ENCODE measurements around the gene RNF111.

RNF111 gene

DNA sequence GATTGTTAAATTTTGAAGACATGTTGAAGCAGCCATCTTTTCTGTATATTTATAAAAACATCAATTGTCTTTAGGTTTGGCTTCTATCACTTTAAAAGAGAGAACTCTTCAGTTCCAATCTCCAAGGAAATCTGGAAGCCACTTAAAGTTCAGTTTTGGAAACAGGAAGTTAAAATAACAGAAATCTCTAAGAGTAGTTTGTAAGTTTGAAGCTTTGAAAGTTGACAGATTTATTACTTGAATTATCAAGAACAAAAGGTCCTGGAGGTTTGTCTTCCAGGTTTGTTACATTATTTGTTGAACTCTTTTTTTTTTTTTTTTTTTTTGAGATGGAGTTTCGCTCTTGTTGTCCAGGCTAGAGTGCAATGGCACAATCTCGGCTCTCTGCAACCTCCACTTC, 30.0 kb downstream of the RNF111 start:
- no peak for TF ChIP-seq SPI1 (IDR thresholded peaks at IDR 0.05; ENCODE audit: low read depth, low read length)
- no peak for TF ChIP-seq POLR2AphosphoS5 (IDR thresholded peaks at IDR 0.05; ENCODE audit: low read depth, low read length)
- no peak for TF ChIP-seq TAF1 (IDR thresholded peaks at IDR 0.05; ENCODE audit: low read depth, low read length)
- TF ChIP-seq POLR2A (IDR thresholded peaks at IDR 0.05; ENCODE audit: low read depth, low read length), result no peak
- no peak for TF ChIP-seq POU2F2 (IDR thresholded peaks at IDR 0.05; ENCODE audit: low read depth, low read length)
- TF ChIP-seq PAX5 (IDR thresholded peaks at IDR 0.05; ENCODE audit: insufficient read depth, low read length, severe bottlenecking), result no peak
- FAIRE-seq (no peak), DNase-seq (ENCODE audit: insufficient read length, low spot score) (no peak)

DNA sequence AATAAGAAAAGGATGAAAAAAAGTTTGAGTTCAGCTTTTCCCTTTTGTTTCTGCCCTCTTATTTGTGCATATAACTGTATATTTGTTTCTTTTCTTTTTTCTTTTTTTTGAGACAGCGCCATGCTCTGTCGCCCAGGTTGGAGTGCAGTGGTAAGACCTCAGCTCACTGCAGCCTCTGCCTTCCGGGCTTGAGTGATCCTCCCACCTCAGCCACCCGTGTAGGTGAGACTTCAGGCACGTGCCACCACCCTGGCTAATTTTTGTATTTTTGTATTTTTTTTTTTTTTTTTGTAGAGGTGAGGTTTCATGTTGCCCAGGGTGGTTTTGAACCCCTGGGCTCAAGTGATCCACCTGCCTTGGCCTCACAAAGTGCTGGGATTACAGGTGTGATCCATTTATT, 31.4 kb downstream of the RNF111 start:
- FAIRE-seq (no peak), DNase-seq (ENCODE audit: insufficient read length, low spot score) (no peak)
- TF ChIP-seq POU2F2 (IDR thresholded peaks at IDR 0.05; ENCODE audit: low read depth, low read length), result no peak
- no peak for TF ChIP-seq TAF1 (IDR thresholded peaks at IDR 0.05; ENCODE audit: low read depth, low read length)
- no peak for TF ChIP-seq POLR2A (IDR thresholded peaks at IDR 0.05; ENCODE audit: low read depth, low read length)
- TF ChIP-seq PAX5 (IDR thresholded peaks at IDR 0.05; ENCODE audit: insufficient read depth, low read length, severe bottlenecking), result no peak
- TF ChIP-seq POLR2AphosphoS5 (IDR thresholded peaks at IDR 0.05; ENCODE audit: low read depth, low read length), result no peak
- no peak for TF ChIP-seq SPI1 (IDR thresholded peaks at IDR 0.05; ENCODE audit: low read depth, low read length)

DNA sequence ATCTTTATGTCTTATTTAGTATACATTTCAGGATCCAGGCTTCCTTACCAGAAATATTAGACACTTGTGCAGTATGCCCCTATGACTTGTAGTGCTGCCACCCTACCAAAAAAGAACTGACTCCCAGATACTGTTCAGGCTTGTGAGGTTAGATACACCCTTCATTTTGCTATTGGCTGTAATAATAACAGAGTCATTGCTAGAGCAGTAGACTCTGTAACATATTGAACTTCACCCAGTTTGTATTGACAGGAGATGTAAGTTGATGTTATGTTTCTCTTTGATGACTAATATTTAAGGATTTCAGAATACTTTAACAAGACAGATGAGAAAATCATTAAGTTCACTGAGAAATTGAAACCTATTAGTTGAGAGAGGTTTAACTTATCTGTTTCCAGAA, 32.9 kb downstream of the RNF111 start:
- no peak for FAIRE-seq
- DNase-seq (ENCODE audit: insufficient read length, low spot score), result no peak
- TF ChIP-seq POLR2A (IDR thresholded peaks at IDR 0.05; ENCODE audit: low read depth, low read length) (no peak), SPI1 (IDR thresholded peaks at IDR 0.05; ENCODE audit: low read depth, low read length) (no peak), POU2F2 (IDR thresholded peaks at IDR 0.05; ENCODE audit: low read depth, low read length) (no peak), TAF1 (IDR thresholded peaks at IDR 0.05; ENCODE audit: low read depth, low read length) (no peak), PAX5 (IDR thresholded peaks at IDR 0.05; ENCODE audit: insufficient read depth, low read length, severe bottlenecking) (no peak), POLR2AphosphoS5 (IDR thresholded peaks at IDR 0.05; ENCODE audit: low read depth, low read length) (no peak)

DNA sequence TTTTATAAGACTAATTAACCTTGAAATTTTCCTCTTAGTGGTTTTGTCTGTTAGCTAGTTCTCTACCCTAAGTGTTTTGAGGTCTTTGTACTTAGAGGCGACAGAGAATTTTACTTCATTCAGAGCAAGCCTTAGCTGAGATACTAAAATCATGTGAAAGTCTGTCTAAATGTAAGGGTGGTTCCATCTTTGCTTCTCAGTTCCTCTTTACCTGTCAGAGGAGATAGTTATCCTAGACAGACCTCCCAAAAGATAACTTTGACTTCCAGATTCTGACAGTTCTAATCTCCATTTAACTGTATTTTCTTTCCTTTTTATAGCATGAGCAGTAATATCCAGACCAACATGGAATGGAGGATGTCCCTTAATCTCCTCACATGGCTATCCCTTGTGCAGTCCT, 34.7 kb downstream of the RNF111 start:
- FAIRE-seq (no peak), DNase-seq (ENCODE audit: insufficient read length, low spot score) (no peak)
- TF ChIP-seq SPI1 (IDR thresholded peaks at IDR 0.05; ENCODE audit: low read depth, low read length) (peak; percentile 85), POLR2AphosphoS5 (IDR thresholded peaks at IDR 0.05; ENCODE audit: low read depth, low read length) (no peak)

DNA sequence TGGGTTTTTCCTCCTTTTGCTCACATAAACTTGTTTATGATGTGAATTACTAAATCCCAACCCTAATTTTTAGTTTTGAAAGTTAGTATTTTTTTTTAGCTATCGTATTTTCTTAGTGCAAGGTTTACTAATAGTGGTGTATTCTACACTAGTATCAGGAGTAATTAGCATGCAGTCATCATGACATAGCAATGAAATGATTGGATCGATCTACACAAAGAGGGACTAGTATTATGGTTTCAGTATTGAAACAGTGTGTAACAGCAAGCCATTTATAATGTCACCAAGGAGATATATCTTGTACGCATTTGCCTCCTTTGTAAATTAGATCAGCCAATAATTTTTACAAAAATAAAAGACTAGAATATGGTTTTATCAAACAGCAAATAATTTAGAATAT, 38.7 kb downstream of the RNF111 start:
- FAIRE-seq (no peak), DNase-seq (ENCODE audit: insufficient read length, low spot score) (no peak)
- TF ChIP-seq SPI1 (IDR thresholded peaks at IDR 0.05; ENCODE audit: low read depth, low read length) (no peak), TAF1 (IDR thresholded peaks at IDR 0.05; ENCODE audit: low read depth, low read length) (no peak), POLR2A (IDR thresholded peaks at IDR 0.05; ENCODE audit: low read depth, low read length) (no peak), POU2F2 (IDR thresholded peaks at IDR 0.05; ENCODE audit: low read depth, low read length) (no peak), POLR2AphosphoS5 (IDR thresholded peaks at IDR 0.05; ENCODE audit: low read depth, low read length) (no peak), PAX5 (IDR thresholded peaks at IDR 0.05; ENCODE audit: insufficient read depth, low read length, severe bottlenecking) (no peak)

DNA sequence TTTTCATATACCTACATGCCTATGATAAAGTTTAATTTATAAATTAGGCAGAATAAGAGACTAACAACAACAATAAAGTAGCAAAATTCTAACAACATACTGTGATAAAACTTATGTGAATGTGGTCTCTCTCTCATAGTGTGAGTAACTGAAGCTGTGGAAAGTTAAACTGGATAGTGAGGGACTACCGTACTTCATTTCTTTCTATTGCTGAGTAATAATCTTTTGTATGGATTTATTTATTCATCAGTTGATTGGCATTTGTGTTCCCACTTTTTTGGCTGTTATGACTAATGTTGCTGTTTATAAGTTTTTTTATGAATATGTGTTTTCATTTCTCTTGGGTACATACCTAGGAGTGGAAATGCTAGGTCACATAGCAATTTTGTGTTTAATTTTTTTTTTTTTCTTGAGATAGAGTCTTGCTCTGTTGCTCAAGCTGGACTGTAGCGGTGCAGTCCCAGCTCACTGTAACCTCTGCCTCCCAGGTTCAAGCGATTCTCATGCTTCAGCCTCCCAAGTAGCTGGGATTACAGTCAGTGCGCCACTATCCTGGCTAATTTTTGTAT, 41.0 kb downstream of the RNF111 start:
- TF ChIP-seq SPI1 (IDR thresholded peaks at IDR 0.05; ENCODE audit: low read depth, low read length) (no peak), POLR2A (IDR thresholded peaks at IDR 0.05; ENCODE audit: low read depth, low read length) (no peak), POLR2AphosphoS5 (IDR thresholded peaks at IDR 0.05; ENCODE audit: low read depth, low read length) (no peak), PAX5 (IDR thresholded peaks at IDR 0.05; ENCODE audit: insufficient read depth, low read length, severe bottlenecking) (no peak), TAF1 (IDR thresholded peaks at IDR 0.05; ENCODE audit: low read depth, low read length) (no peak)
- FAIRE-seq (no peak), DNase-seq (ENCODE audit: insufficient read length, low spot score) (no peak)

DNA sequence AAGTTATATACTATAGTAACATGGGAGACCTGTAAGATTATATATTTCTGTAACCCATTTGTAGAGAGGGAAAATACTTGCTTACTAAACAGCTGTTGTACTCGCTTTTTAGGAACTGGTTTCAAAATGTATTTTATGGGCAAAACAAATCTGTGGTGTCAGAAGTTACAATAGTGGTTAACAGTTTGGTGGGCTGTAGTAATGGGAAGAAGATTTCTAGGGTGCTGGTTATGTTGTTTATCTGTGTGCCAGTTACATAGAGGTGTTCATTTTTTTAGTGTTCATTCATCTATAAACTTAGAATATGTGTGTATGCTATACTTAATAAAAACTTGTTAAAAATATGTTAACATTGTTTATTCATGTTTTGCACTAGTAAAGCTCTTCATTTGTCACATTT, 42.1 kb downstream of the RNF111 start:
- FAIRE-seq, result no peak
- TF ChIP-seq POLR2A (IDR thresholded peaks at IDR 0.05; ENCODE audit: low read depth, low read length) (no peak), POU2F2 (IDR thresholded peaks at IDR 0.05; ENCODE audit: low read depth, low read length) (no peak), POLR2AphosphoS5 (IDR thresholded peaks at IDR 0.05; ENCODE audit: low read depth, low read length) (no peak), PAX5 (IDR thresholded peaks at IDR 0.05; ENCODE audit: insufficient read depth, low read length, severe bottlenecking) (no peak), SPI1 (IDR thresholded peaks at IDR 0.05; ENCODE audit: low read depth, low read length) (no peak), TAF1 (IDR thresholded peaks at IDR 0.05; ENCODE audit: low read depth, low read length) (no peak)

DNA sequence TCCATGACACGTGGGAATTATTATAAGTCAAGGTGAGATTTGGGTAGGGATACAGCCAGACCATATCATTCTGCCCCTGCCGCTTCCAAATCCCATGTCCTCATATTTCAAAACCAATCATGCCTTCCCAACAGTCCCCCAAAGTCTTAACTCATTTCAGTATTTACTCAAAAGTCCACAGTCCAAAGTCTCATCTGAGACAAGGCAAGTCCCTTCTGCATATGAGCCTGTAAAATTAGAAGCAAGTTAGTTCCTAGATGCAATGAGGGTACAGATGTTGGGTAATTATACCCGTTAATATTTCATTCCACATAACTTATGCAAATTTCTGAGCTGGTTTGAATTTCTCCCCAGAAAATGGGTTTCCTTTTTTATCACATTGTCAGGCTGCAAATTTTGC, 47.7 kb downstream of the RNF111 start:
- no peak for TF ChIP-seq POU2F2 (IDR thresholded peaks at IDR 0.05; ENCODE audit: low read depth, low read length)
- TF ChIP-seq SPI1 (IDR thresholded peaks at IDR 0.05; ENCODE audit: low read depth, low read length), result no peak
- no peak for TF ChIP-seq TAF1 (IDR thresholded peaks at IDR 0.05; ENCODE audit: low read depth, low read length)
- no peak for TF ChIP-seq PAX5 (IDR thresholded peaks at IDR 0.05; ENCODE audit: insufficient read depth, low read length, severe bottlenecking)
- no peak for TF ChIP-seq POLR2A (IDR thresholded peaks at IDR 0.05; ENCODE audit: low read depth, low read length)
- no peak for TF ChIP-seq POLR2AphosphoS5 (IDR thresholded peaks at IDR 0.05; ENCODE audit: low read depth, low read length)
- no peak for DNase-seq (ENCODE audit: insufficient read length, low spot score)
- no peak for FAIRE-seq

More for the DNA sequence above, 42.1 kb downstream of the RNF111 start:
- DNase-seq (ENCODE audit: insufficient read length, low spot score), result no peak

DNA sequence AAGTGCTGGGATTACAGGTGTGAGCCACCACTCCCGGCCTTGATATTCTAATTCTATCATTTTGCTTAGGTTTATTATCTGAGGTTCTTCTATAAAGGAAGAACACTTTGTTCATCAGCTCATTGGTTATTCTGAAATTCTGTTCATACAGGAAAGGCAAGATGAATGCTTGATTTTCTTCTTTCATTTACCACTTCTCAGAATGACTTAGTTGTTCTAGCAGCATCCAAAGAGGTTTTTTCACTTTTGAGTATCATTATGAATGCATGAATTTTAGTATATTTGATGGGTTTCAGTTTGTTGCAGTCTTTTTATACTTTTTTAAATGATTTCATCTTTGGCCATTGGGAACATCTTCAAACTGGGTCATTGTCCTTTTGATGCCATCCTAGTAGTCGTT, 51.8 kb downstream of the RNF111 start:
- no peak for TF ChIP-seq POLR2AphosphoS5 (IDR thresholded peaks at IDR 0.05; ENCODE audit: low read depth, low read length)
- TF ChIP-seq POU2F2 (IDR thresholded peaks at IDR 0.05; ENCODE audit: low read depth, low read length), result no peak
- no peak for TF ChIP-seq SPI1 (IDR thresholded peaks at IDR 0.05; ENCODE audit: low read depth, low read length)
- no peak for TF ChIP-seq POLR2A (IDR thresholded peaks at IDR 0.05; ENCODE audit: low read depth, low read length)
- TF ChIP-seq PAX5 (IDR thresholded peaks at IDR 0.05; ENCODE audit: insufficient read depth, low read length, severe bottlenecking), result no peak
- TF ChIP-seq TAF1 (IDR thresholded peaks at IDR 0.05; ENCODE audit: low read depth, low read length), result no peak
- no peak for DNase-seq (ENCODE audit: insufficient read length, low spot score)
- FAIRE-seq, result no peak

DNA sequence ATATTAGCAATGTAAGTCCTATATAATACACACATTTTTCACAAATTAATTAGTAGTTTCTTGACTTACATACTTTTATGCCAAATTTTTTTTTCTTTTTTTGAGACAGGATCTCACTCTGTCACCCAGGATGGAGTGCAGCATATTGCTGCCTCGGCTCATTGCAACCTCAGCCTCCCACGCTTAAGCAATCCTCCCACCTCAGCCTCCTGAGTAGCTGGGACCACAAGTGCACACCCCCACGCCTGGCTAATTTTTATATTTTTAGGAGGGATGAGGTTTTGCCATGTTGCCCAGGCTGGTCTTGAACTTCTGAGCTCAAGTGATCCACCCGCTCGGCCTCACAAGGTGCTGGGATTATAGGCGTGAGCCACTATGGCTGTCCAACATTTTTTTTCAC, 54.6 kb downstream of the RNF111 start:
- TF ChIP-seq POLR2AphosphoS5 (IDR thresholded peaks at IDR 0.05; ENCODE audit: low read depth, low read length) (no peak), PAX5 (IDR thresholded peaks at IDR 0.05; ENCODE audit: insufficient read depth, low read length, severe bottlenecking) (no peak), SPI1 (IDR thresholded peaks at IDR 0.05; ENCODE audit: low read depth, low read length) (no peak), TAF1 (IDR thresholded peaks at IDR 0.05; ENCODE audit: low read depth, low read length) (no peak), POLR2A (IDR thresholded peaks at IDR 0.05; ENCODE audit: low read depth, low read length) (no peak), POU2F2 (IDR thresholded peaks at IDR 0.05; ENCODE audit: low read depth, low read length) (no peak)
- DNase-seq (ENCODE audit: insufficient read length, low spot score), result no peak
- FAIRE-seq, result no peak
